GM12878 (cell line): Measurements from ENCODE around the gene LILRB3. TPM values are rescaled to one million over a fixed set of nuclear protein-coding genes. Genes with fewer than 3 reads are reported as not detected.
"Not testable (repeated sequence)": the region's sequence is repeated elsewhere in the genome, so short reads cannot be mapped to it uniquely, and the experiment has no call there.

Source experiments
- ATAC-seq: fragments of 200-7000 bp; cut with Tn5 transposase; 3 replicates; pipeline ENCODE4 v1.9.1; 2020; ENCODE audit warnings: mild to moderate bottlenecking, moderate library complexity
- BruUV-seq: library from RNA; stranded (reverse); fragments of 400-500 nt; replicated peaks from 2 replicates; lab custom pipeline; 2021; lab: Mats Ljungman, UMichigan
- CTCF ChIA-PET: fragments of 300-600 bp; sonication (Branson Sonifier 250); formaldehyde crosslinking; extraction: SDS; loops from one replicate; lab custom pipeline; 2021; ENCODE audit warnings: inconsistent platforms; lab: Yijun Ruan, JAX
- POLR2A ChIA-PET: fragments of 350-600 bp; formaldehyde crosslinking; extraction: SDS; loops from one replicate; lab custom pipeline; 2021; ENCODE audit warnings: inconsistent platforms; lab: Charles Lee
- RAD21 ChIA-PET: fragments of 300-600 bp; sonication (Branson Sonifier 250); formaldehyde crosslinking; loops from one replicate; lab custom pipeline; 2023; ENCODE audit warnings: antibody characterized with exemption; ENCODE audit not compliant: unreplicated experiment; lab: Charles Lee
- SMC1A ChIA-PET: fragments of 300-600 bp; sonication (Branson Sonifier 250); formaldehyde crosslinking; loops from one replicate; lab custom pipeline; 2023; ENCODE audit not compliant: unreplicated experiment, uncharacterized antibody; lab: Charles Lee
- DNase-seq: peaks from one replicate; pipeline ENCODE4 v3.0.0-alpha.2; 2011; ENCODE audit warnings: low read depth, low spot score
- FAIRE-seq: peaks from 3 replicates; lab custom pipeline; 2011; peaks lifted over from hg19 to GRCh38; lab: Jason Lieb, UNC
- H2AFZ ChIP-seq: 2 replicates; pipeline ENCODE4 v1.6.0; 2011; ENCODE audit warnings: low read depth, low read length, control low read depth; ENCODE audit not compliant: control insufficient read depth
- H3K27ac ChIP-seq: 2 replicates; pipeline ENCODE4 v1.5.1; 2011; ENCODE audit warnings: control low read depth; ENCODE audit not compliant: control insufficient read depth, insufficient read depth
- H3K27me3 ChIP-seq, 2 experiments: replicated peaks in 1 of 2; 2 replicates each; pipeline versions ENCODE4 v1.6.0 to v1.6.1; 2011; ENCODE audit warnings: low read length in 1 of 2; ENCODE audit not compliant: control insufficient read depth in 2 of 2, insufficient read depth in 2 of 2
- H3K36me3 ChIP-seq, 2 experiments: 2 replicates each; pipeline ENCODE4 v1.5.1; 2011; ENCODE audit warnings: low read length in 1 of 2; ENCODE audit not compliant: control insufficient read depth in 2 of 2, insufficient read depth in 2 of 2
- H3K4me1 ChIP-seq: 2 replicates; pipeline ENCODE4 v1.6.1; 2011; ENCODE audit warnings: mild to moderate bottlenecking, low read length, moderate library complexity, mixed read lengths; ENCODE audit not compliant: control insufficient read depth, insufficient read depth
- H3K4me2 ChIP-seq: 2 replicates; pipeline ENCODE4 v1.6.0; 2011; ENCODE audit warnings: control low read depth; ENCODE audit not compliant: control insufficient read depth, insufficient read depth
- H3K4me3 ChIP-seq: fragments of 200-600 bp; sonication (generic); 2 replicates; pipeline ENCODE4 v1.5.1; 2016
- H3K79me2 ChIP-seq: 2 replicates; pipeline ENCODE4 v1.6.0; 2011; ENCODE audit warnings: low read length; ENCODE audit not compliant: control insufficient read depth, insufficient read depth
- H3K9ac ChIP-seq: 2 replicates; pipeline ENCODE4 v1.8.0; 2011; ENCODE audit warnings: low read length, control low read depth, mixed read lengths; ENCODE audit not compliant: control insufficient read depth, insufficient read depth
- H3K9me3 ChIP-seq: replicated peaks from 3 replicates; pipeline ENCODE4 v1.5.1; 2011; ENCODE audit warnings: mild to moderate bottlenecking, low read length; ENCODE audit not compliant: control insufficient read depth, insufficient read depth
- H4K20me1 ChIP-seq: 2 replicates; pipeline ENCODE4 v1.6.0; 2011; ENCODE audit not compliant: control insufficient read depth, insufficient read depth
- CBFB ChIP-seq: IDR thresholded peaks from 2 replicates; pipeline ENCODE4 v1.6.1; 2016; ENCODE audit warnings: antibody characterized with exemption, low read depth
- CBX5 ChIP-seq: sonication (generic); IDR thresholded peaks from 2 replicates; pipeline ENCODE4 v1.6.1; 2016; ENCODE audit warnings: low read depth, moderate library complexity, mild to moderate bottlenecking, inconsistent platforms
- FOS ChIP-seq: IDR thresholded peaks from 3 replicates; pipeline ENCODE4 v1.6.1; 2011; ENCODE audit warnings: borderline replicate concordance; ENCODE audit not compliant: insufficient read length; ENCODE audit errors: extremely low read depth
- GABPA ChIP-seq: IDR thresholded peaks from 2 replicates; pipeline ENCODE4 v1.6.1; 2014; ENCODE audit warnings: antibody characterized with exemption, low read depth, mild to moderate bottlenecking, inconsistent platforms
- JUNB ChIP-seq: IDR thresholded peaks from 2 replicates; pipeline ENCODE4 v1.6.1; 2016; ENCODE audit warnings: antibody characterized with exemption, mild to moderate bottlenecking
- SIN3A ChIP-seq: IDR thresholded peaks from 2 replicates; pipeline ENCODE4 v1.6.1; 2012; ENCODE audit warnings: low read depth, low read length, improper control_type of control experiment
- SREBF1 ChIP-seq: IDR thresholded peaks from 2 replicates; pipeline ENCODE4 v1.6.1; 2012; ENCODE audit warnings: mild to moderate bottlenecking, low read length
- USF1 ChIP-seq: IDR thresholded peaks from 2 replicates; pipeline ENCODE4 v1.6.1; 2011; ENCODE audit warnings: borderline replicate concordance, low read depth, mild to moderate bottlenecking, moderate library complexity, mixed read lengths, low read length; ENCODE audit not compliant: insufficient read depth; ENCODE audit errors: extremely low read length
- ZZZ3 ChIP-seq: IDR thresholded peaks from 2 replicates; pipeline ENCODE4 v1.6.1; 2011; ENCODE audit warnings: low read depth; ENCODE audit not compliant: control insufficient read depth, insufficient read length
- WGBS: methylation state at CpG from one replicate; pipeline ENCODE4 v1.1.6; 2016; ENCODE audit warnings: low lambda C conversion rate; ENCODE audit not compliant: insufficient replicate concordance, insufficient coverage; ENCODE audit errors: missing lambda C conversion rate; 5-methylcytosine and 5-hydroxymethylcytosine counted together
- in situ Hi-C: fragments of 300-500 bp; cut with MboI; formaldehyde crosslinking; loops from 9 replicates; pipeline ENCODE4 v1.14.3; 2018; ENCODE audit warnings: mixed read lengths
- intact Hi-C: fragments of 100-400 bp; cut with micrococcal nuclease; formaldehyde crosslinking; loops from one replicate; pipeline ENCODE4 v1.14.2; 2022; ENCODE audit not compliant: unreplicated experiment
- polyA plus RNA-seq, 11 experiments: library from polyadenylated mRNA; depleted of rRNA in 4 of 11; unstranded in 6 of 11; stranded (reverse) in 5 of 11; fragments of >200 nt; fragmentation: Nextera tagmentation in 4 of 11; fragmentation: Illumina TruSeq in 1 of 11; extraction: Ambion mirVana in 4 of 11; extraction: Trizol in 1 of 11; gene quantifications; 1 replicate in 1 of 11; 2 replicates in 10 of 11; pipeline versions ENCODE4 v1.2.1 to v1.2.3, GENCODE V29; 2011 to 2016; ENCODE audit warnings: inconsistent platforms in 2 of 11, missing spikeins in 2 of 11, low read depth in 1 of 11
- total RNA-seq, 4 experiments: library from RNA; depleted of rRNA in 3 of 4; stranded (reverse); fragments of >200 nt in 3 of 4; fragmentation: Illumina TruSeq in 1 of 4; extraction: Trizol in 1 of 4; gene quantifications; 2 replicates each; pipeline versions ENCODE4 v1.2.1 to v1.2.3, GENCODE V29; 2013 to 2021
- TF ChIP-seq, protein P1 (sequence below): fragments of 450-650 bp; IDR thresholded peaks from 2 replicates; pipeline ENCODE4 v1.6.1; 2016; ENCODE audit warnings: mild to moderate bottlenecking
- TF ChIP-seq, protein P2 (sequence below): fragments of 450-650 bp; IDR thresholded peaks from 2 replicates; pipeline ENCODE4 v1.6.1; 2014; ENCODE audit warnings: mild to moderate bottlenecking

LILRB3 gene
- total and polyA plus RNA-seq, 10 of the 15 experiments (the other 5 are each of a cell fraction or from before 2014, with no cell fraction given) = 0.04 to 1.1 (median 0.18) TPM; not detected in 1

DNA sequence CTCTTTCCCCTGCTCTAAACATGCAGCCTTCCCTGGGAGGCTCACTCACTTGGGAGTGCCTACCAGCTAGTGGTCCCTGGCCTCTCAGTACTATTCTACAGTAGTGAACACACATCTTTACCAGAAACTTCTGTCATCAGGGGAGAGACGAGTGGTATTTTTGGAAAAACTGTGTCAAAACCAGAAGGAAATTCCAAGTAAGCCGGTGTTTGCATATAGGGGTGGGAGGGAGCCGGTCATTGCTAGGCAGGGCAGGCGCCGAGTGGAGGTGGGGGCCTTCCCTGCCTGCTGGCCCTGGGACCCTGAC lies 15.2 kb downstream of the LILRB3 start:
- TF ChIP-seq FOS = no peak
- TF ChIP-seq JUNB = no peak
- no peak for TF ChIP-seq ZZZ3
- TF ChIP-seq GABPA = no peak
- TF ChIP-seq SIN3A = no peak
- TF ChIP-seq, protein P1, sequence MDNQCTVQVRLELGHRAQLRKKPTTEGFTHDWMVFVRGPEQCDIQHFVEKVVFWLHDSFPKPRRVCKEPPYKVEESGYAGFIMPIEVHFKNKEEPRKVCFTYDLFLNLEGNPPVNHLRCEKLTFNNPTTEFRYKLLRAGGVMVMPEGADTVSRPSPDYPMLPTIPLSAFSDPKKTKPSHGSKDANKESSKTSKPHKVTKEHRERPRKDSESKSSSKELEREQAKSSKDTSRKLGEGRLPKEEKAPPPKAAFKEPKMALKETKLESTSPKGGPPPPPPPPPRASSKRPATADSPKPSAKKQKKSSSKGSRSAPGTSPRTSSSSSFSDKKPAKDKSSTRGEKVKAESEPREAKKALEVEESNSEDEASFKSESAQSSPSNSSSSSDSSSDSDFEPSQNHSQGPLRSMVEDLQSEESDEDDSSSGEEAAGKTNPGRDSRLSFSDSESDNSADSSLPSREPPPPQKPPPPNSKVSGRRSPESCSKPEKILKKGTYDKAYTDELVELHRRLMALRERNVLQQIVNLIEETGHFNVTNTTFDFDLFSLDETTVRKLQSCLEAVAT = no peak
- TF ChIP-seq USF1 = no peak
- TF ChIP-seq, protein P2, sequence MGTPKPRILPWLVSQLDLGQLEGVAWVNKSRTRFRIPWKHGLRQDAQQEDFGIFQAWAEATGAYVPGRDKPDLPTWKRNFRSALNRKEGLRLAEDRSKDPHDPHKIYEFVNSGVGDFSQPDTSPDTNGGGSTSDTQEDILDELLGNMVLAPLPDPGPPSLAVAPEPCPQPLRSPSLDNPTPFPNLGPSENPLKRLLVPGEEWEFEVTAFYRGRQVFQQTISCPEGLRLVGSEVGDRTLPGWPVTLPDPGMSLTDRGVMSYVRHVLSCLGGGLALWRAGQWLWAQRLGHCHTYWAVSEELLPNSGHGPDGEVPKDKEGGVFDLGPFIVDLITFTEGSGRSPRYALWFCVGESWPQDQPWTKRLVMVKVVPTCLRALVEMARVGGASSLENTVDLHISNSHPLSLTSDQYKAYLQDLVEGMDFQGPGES = no peak
- TF ChIP-seq SREBF1 = no peak
- no peak for TF ChIP-seq CBX5
- TF ChIP-seq CBFB = no peak
- Histone ChIP-seq H3K79me2 (peaks cover 40% of the 10 kb centered on the region), H3K27me3 (no peaks in the 10 kb centered on the region), H4K20me1 (peaks cover 19% of the 10 kb centered on the region), H3K4me3 (peak overlapping the region; percentile 24; the same call in 1 of the 2 replicates), H3K27ac (peak overlapping the region; percentile 35), H3K9ac (no peak overlapping the region), H2AFZ (no peak overlapping the region), H3K4me1 (peaks cover 66% of the 10 kb centered on the region), H3K9me3 (no peaks in the 10 kb centered on the region), H3K36me3 (peaks cover 21 to 31% of the 10 kb centered on the region in 2 experiments), H3K4me2 (peak overlapping the region; percentile 91)
- DNase-seq = no peak
- CTCF ChIA-PET = interaction anchor here (1.0 kb wide), 1 partner anchor 27 kb away, joined by 3 read pairs; no protein-coding TSS in a partner anchor
- RAD21 ChIA-PET = interaction anchor here (0.5 to 1.5 kb wide), 2 partner anchors 19 to 133 kb away, joined by 3 to 4 read pairs; no protein-coding TSS in a partner anchor
- no TSS peak for BruUV-seq
- no peak for FAIRE-seq
- no peak for ATAC-seq
- POLR2A ChIA-PET = interaction anchor here (1.0 to 2.2 kb wide), 2 partner anchors 9 to 19 kb away, joined by 3 to 12 read pairs; partner anchors contain the start of gene MBOAT7
- intact Hi-C loops (no loop called here), in situ Hi-C loops (no loop called here)
- 16% methylated on average over 5 of the region's 5 CpGs for WGBS
- SMC1A ChIA-PET = interaction anchor here (1.0 to 1.4 kb wide), 3 partner anchors 13 to 18 kb away, joined by 4 read pairs; partner anchors contain the start of gene MBOAT7

- ChIA-PET SMC1A (interaction anchor here (1.0 to 1.4 kb wide), 2 partner anchors 15 to 16 kb away, joined by 4 read pairs; partner anchors contain the start of gene TSEN34), RAD21 (interaction anchor here (0.5 kb wide), 1 partner anchor 133 kb away, joined by 3 read pairs; no protein-coding TSS in a partner anchor), POLR2A (interaction anchor here (2.2 kb wide), 1 partner anchor 18 kb away, joined by 12 read pairs; the partner anchor contains the start of gene MBOAT7), CTCF (interaction anchor here (1.1 kb wide), 1 partner anchor 19 kb away, joined by 3 read pairs; no protein-coding TSS in a partner anchor)
- peaks cover 44% of the 10 kb centered on the region for H3K79me2 ChIP-seq
- H3K27me3 ChIP-seq, ATAC-seq, DNase-seq, H2AFZ ChIP-seq, H3K9ac ChIP-seq, intact Hi-C loops, FAIRE-seq, BruUV-seq, in situ Hi-C loops, H3K9me3 ChIP-seq: not testable (repeated sequence)
- peak overlapping the region; percentile 1; the same call in 1 of the 2 replicates for H3K4me3 ChIP-seq
- WGBS = 87% methylated on average over 22 of the region's 23 CpGs
- H4K20me1 ChIP-seq = peaks cover 23% of the 10 kb centered on the region
- peaks cover 67% of the 10 kb centered on the region for H3K4me1 ChIP-seq
- peaks cover 25 to 34% of the 10 kb centered on the region in 2 experiments for H3K36me3 ChIP-seq
- H3K4me2 ChIP-seq = peak overlapping the region; percentile 91
- H3K27ac ChIP-seq = peak overlapping the region; percentile 35
Measured at GRCh38 chr19:54207193-54207592, 15.6 kb downstream of the LILRB3 start.
